HG02678 (cell line): ENCODE data around the gene TMEM184C.

Experiments used
- ATAC-seq: cut with Tn5 transposase; IDR thresholded peaks from one replicate; pipeline ENCODE4 v1.9.1; 2021; ENCODE audit warnings: mild to moderate bottlenecking, moderate library complexity; ENCODE audit not compliant: unreplicated experiment

The TMEM184C gene

DNA sequence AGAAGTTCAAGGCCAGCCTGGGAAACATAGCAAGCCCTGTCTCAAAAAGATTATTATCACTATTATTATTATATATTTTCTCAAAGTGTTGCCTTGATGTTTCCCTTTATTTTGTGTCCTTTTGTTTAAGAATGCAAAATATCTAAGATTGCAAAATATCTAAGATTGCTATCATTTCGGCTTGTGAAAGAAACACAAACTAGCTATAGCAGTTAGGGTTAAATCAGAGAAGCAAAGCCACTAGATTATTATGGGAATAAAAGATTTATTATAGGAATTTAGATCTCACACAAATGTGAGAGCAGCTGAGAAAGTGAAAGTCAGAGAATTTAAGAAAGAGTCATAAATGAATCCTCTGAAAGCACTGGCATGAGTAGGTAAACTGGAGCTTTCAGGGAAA, 18.0 kb upstream of the TMEM184C start:
- no peak for ATAC-seq

DNA sequence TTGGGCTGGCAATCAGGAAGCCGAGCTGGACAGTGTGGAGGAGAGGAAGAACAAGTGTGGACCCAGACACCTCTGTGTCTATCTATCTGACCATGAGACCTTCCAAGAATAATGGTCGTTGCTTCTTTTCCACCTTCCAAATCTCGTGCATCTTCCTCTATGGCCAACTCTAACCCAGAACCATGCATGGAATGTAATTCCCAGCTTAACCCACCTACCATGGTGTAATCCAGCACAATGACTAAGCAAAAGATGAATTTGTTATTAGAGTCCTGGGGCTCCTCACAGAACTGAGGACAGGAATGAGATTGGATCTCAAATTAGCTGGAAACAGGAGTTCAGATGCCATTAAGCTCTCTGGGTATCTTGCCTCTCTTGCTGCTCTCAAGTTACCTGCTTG, 17.4 kb upstream of the TMEM184C start:
- no peak for ATAC-seq

DNA sequence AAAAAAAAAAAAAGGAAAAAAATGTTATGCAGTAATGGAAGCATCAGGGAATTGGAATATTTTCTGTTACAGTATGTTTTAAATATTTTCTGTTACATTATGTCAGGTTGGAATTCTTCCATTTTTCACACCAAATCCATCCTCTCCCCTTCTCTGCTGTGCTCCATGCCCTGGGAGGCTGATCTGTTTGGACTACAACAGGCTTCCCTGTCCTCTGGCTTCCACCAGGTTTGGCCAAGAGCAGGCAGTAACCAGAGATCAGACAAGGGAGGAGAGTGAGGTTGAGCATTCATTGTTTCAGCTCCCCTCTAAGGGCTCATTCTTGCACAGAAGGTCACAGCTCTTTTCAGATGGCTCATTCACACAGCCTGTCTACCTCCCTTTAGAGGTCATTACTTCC, 11.7 kb upstream of the TMEM184C start:
- no peak for ATAC-seq

DNA sequence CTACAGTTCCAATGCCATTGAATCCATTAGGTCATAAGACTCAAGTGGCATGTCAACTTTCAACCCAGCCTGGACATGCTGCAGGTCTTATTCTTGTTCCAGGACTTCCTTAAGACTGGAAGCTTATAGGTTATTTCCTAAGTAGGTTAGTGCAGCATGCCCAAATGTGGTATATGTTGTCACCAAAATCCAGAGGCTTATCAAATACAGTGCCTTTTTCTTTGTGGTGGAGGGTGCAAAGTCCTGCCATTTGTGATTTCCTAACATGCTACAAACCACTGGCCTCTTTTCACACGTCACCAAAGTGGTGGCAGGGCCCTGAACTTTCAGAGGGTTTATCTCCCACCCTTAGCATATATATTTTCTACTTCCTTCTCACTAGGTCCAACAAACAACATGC, 9.7 kb upstream of the TMEM184C start:
- no peak for ATAC-seq

DNA sequence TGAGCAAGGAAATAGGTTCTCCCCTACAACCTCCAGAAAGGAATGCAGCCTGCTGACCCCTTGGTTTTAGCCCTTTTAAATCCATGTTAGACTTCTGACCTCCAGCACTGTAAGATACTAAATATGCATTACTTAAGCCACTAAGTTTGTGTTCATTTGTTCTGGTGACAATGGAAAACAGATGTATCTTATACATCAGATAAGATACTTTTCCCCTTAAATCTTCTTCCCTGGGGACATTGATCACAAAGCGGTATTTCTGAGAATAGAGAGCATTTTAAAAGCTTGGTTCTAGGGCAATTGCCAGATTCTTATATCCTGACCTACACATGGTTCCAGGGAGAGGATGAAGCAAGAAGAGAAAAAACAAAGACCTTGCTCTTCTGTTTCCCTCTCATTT, 6.5 kb upstream of the TMEM184C start:
- ATAC-seq, result no peak

DNA sequence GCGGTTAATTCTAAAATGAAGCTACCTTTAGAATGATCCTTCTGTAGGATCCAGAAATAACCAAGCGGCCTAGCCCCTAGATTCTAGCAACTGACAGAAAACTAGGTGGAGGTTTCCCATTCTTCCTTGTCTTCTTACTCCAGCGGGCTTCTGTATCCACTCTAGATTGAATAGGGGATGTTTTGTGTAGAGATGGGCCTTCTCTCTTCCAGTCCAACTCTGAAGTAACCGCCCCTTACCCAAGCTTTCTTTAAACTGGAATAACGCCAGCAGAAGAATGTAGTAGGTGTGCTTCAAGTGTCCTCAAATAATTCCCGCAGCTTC, 386 bp upstream of the TMEM184C start:
- ATAC-seq, result peak; percentile 12

DNA sequence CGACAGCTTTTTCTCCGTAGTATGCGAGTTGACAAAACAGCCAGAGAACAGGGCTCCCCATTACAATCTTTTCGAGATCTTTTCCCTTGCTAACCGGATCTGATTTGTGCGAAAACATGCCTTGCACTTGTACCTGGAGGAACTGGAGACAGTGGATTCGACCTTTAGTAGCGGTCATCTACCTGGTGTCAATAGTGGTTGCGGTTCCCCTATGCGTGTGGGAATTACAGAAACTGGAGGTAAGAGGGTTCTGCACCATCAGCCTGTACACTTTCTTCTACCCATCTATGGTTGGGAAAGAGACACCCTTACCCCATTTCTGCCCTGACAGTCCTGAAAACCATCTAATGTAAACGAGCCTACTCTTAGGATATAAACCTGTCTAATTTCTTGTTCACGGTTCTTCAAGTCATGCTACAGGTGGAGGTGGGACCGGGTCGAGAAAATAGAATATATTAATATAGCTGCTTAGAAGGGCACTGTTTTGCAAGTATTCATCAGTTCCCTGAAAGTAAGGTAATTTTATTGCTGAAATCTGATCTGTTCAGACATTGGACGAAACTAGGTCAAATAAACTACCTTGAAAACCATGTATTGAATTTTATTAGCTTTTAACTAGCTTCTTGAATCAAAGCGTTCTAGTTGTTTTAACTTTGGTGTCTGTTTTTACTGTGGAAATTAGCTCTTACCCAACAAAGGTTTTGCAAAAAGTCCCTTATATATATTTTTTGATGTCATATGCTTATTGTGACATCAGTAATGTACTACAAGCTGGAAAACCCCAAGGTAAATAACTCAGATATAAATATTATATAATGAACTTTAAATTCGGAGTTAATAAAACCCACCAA, 869 bp downstream of the TMEM184C start:
- ATAC-seq, result peak; percentile 13

DNA sequence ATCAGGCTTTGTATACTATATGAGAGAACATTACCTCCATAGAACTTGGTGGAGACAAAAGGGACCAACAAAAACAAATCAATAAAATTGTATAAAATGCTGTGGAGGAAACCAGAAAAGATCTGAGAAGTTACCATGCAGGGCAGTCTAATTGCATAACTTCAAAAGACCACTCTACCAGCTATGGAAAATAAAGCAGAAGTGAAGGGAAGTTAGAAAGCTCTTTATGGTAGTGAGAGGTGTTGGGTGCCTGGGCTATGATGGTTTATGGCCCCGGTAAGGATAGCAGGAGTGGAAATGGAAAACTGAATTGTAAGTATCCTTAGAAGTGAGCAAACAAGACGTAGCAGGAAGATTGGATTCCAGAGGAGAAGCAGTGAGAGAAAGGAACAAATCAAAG, 3.1 kb downstream of the TMEM184C start:
- no peak for ATAC-seq

DNA sequence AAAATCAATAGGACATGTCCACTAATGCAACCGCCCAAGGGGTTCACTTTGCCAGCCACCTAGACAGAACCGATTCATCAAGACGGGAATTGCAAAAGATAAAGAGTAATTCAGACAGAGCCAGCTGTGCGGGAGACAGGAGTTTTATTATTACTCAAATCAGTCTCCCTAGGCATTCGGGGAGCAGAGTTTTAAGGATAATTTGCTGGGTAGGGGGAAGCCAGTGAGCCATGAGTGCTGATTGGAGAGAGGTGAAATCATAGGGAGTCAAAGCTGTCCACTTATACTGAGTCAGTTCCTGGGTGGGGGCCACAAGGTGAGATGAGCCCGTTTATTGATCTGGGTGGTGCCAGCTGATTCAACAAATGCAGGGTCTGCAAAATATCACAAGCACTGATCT, 8.5 kb downstream of the TMEM184C start:
- ATAC-seq, result no peak

DNA sequence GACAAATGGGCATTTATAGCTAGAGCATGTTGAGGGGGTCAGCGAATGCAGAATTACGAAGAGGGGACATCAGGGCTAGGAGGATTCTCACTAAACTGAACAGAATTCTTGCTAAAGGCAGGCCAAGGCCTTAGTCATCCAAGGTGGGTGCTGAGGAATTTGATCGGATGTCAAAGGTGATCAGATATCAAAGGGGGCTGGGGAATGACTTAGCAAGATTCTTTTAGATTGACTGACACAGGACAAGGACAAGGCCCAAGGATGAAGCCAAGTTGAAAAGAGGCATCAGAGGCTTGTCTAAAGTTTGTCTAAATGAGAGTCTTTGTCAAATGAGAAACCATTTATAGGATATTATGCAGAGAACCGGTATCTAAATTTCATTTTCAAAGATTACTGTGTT, 9.7 kb downstream of the TMEM184C start:
- ATAC-seq, result no peak

DNA sequence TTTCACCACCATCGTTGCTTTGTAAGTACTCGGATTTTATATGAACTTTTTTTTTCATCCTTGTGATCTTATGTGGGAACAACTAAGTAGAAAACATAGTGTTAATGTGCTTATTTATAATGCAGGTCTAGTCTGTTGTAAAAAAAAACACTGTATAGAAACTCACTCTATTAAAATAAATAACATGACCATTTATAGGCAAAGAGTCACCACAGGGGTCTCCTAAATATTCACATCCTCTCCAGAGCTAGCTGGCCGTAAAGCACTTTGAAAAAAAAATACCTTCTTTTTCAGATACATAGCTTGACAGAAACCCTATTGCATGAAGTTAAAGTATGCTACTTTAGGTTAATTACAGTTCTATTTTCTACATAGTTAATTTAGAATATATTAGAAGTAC, 11.2 kb downstream of the TMEM184C start:
- ATAC-seq, result no peak

DNA sequence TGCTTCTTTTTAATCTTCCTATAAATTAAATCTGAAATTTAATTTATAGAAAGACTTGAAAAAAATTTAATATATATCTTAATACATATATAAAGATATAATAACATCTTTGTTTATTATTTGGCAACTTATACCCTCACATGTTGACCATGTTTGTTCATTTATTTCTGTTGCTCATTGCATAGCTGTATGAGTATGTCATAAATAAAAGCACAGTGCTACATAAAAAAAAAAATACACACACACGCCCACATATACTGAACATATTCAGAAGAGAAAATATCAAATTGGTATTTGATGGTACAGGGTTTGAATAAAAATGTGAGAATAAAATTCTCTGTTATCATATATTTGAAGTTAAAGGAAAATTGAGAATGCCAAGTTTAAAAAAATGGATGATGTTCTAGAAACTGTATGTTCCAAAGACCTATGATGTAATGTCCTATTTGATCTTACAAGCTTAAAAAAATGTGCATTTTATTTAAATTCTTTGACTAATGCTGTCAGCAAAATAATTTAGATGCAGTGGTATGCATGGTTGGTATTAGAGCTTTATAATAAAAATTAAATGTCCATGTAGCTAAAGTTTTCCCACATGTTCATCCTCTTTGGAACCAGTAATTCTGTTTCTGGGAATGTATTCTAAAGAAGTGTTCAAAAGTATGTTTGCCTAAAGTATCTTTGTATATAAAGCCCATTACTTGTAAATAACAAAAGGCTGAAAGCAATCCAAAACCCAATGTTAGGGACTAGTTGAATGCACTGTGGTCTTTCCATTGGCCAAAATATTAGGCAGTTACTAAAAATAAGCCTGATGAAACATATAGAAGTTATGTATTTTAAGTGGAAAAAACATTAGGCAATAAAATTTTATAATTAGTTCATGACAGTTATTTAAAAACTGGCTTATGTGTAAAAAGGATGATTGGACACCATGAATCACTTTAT, 12.9 kb downstream of the TMEM184C start:
- ATAC-seq, result no peak

DNA sequence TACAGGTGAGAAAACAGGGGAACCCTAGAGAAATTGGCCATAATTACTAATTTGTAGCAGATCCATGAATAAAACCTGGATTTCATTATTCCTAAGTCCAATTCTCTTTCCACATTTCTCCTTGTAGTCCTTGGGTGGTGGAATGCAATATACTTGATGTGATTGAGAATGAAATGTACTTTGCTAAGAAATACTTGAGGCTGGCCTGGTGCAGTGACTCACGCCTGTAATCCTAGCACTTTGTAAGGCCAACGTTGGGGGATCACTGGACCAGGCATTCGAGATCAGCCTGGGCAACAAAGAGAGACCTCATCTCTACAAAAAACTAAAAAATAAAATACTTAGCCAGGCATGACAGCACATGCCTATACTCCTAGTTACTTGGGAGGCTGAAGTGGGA, 15.9 kb downstream of the TMEM184C start:
- no peak for ATAC-seq

DNA sequence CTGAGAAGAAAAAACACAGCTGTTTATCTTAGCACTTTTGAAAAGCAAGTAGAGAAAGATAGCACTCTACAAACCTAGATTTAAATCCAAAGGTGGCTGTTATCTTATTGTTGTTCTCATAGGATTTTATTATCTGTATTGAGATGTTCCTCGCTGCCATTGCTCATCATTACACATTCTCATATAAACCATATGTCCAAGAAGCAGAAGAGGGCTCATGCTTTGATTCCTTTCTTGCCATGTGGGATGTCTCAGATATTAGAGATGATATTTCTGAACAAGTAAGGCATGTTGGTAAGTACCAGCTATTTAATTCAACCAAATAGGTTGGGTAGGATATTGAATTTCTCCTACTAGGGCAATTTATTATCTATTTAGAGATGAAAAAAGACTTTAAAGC, 16.4 kb downstream of the TMEM184C start:
- ATAC-seq, result no peak

DNA sequence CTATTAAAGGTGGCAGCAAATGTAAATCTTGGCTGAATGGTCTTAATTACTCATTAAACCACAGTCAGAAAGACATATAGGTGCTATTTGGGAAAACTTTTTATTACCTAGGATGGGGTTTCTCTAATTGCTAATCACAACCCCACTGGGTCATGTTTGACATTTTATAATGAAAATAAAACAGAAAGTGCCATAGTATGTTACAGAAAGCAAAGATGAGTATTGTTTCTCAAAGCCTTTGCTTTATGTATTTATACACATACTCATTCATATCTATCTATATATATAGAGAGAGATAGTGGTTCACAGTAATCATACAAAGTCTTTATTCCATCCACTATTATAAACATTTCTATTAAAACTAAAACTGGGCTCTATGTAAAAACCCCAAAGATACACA, 18.2 kb downstream of the TMEM184C start:
- no peak for ATAC-seq

DNA sequence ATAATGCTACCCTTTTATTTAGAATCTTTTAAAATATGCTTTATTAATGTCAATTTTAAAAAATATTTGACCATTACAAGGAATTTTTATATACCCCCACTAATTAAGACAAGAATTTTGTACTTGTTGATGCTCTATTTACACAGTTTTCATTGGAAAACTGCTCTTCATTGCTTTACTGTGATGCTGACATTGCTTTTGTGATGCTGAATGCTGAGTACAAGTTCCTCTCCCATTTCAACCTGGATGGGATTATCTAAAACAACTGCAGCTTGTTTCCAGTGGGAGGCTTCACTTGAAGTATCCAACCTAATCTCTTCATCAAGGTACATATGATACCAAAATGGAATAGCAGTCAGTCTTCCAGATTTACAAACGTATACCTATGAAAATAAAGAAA, 21.2 kb downstream of the TMEM184C start:
- no peak for ATAC-seq

DNA sequence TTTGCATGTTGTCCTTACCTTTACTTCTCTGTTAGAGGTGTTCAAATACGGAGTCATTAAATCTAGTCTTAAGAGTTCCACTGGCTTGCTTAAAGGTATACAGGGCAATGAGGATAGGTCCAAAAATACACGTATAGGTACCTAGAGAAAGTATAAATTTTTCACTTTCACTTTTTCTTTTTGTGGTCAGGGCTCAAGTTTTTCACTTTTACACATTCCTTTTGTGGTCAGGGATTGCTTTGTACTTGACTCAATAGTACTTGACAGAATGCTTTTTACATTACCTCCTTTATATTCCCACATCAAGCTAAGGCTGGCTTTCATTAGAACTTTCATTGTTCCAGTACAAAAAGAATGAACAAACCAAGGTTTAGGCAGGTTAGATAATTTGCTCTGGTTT, 21.7 kb downstream of the TMEM184C start:
- ATAC-seq, result peak; percentile 65

DNA sequence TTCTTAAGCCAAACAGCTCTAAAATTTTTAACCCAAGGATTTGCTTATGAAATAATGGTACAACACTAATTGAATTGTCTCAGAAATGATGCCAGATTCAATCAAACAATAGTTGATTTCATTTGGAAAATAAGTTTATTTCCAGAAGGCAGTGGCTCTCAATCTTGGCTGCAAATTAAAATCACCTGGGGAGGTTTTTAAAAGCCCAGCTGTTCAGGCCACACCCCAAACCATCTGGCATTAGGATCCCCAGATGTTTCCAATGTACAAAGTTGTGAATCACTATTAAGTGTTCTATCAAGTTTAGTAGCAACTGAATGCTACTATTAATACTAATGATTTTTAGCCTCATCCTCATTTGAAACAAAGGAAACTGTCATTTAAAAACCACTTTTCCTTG, 22.2 kb downstream of the TMEM184C start:
- no peak for ATAC-seq

DNA sequence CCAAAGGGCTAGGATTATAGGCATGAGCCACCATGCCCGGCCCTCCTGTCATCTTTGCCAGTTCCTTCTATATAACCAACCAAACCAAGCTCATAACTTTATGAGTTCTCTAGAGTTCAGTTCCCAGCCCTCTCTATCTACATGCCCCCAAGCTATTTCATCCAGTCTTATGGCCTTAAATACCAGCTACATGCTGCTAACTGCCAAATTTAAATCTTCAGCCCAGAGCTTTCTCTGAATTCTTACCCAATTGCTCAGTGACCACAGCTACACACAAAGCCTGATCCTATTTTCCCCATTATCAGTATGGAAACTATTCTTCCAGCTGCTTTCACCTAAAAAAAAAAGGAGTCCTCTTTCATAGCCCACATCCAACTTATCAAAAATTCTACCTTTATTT, 23.1 kb downstream of the TMEM184C start:
- no peak for ATAC-seq

DNA sequence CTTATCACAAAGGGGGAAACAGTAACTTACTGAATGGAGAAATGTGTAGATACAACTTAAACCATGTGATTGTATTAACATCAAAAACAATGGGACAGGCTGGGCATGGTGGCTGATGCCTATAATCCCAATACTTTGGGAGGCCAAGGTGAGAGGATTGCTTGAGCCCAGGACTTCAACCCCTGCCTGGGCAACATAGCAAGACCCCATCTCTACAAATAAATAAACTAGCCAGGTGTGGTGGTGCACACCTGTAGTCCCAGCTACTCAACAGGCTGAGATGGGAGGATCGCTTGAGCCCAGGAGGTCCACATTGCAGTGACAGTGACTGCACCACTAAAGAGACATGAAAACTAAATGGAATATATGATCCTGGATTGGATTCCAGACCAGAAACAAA, 26.4 kb downstream of the TMEM184C start:
- no peak for ATAC-seq

DNA sequence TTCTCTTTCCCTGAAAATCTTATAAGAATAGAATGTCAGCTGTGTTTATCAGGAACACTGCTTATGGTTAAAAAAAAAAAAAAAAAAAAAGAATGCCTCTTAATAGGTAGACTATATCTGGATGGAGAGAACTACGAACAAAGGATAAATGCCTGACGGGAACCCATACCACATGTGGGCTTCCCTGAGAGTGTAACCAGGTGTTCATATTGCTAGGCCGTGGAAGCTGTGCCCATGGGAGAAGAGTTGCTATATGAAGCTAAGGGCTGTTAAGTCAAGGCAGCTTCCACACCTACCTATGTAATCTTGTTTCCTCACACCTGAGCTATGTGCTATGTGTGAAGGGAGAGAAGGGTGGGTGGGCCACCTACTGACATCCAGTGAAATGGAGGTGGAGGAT, 27.3 kb downstream of the TMEM184C start:
- ATAC-seq, result no peak

DNA sequence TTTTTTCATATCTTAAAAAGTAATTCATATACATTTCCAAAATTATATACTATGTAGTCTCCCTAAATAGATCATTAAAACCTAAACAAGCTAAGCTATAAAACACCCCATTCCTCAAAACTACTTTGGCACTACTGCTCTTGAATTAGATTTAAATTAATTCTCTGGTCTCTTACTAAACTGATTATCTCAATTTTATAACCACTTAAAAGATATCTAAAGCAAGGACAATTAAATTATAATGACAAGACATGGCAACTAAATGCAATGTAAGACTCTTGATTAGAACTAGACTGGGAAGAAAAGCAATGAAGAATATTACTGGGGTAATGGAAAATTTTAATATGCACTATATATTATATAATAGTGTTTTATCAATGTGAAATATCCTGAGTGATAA, 27.9 kb downstream of the TMEM184C start:
- ATAC-seq, result no peak
